Loucy (cell line): ENCODE results near the gene MUC5AC.

Experiments used
- H2AFZ ChIP-seq: fragments of 200-600 bp; sonication (generic); 2 replicates; pipeline ENCODE4 v1.6.0; 2016; ENCODE audit warnings: antibody characterized with exemption, mild to moderate bottlenecking, low read length, moderate library complexity
- H3F3A ChIP-seq: fragments of 200-600 bp; 2 replicates; pipeline ENCODE4 v1.6.0; 2016; ENCODE audit warnings: antibody characterized with exemption, low read depth, mild to moderate bottlenecking
- H3K27me3 ChIP-seq: fragments of 200-600 bp; sonication (generic); 2 replicates; pipeline ENCODE4 v1.6.1; 2014; ENCODE audit warnings: low read length, mild to moderate bottlenecking; ENCODE audit not compliant: insufficient read depth, poor library complexity, severe bottlenecking
- H3K36me3 ChIP-seq: fragments of 200-600 bp; sonication (generic); 2 replicates; pipeline ENCODE4 v1.6.1; 2016; ENCODE audit warnings: low read length; ENCODE audit not compliant: insufficient read depth
- H3K4me1 ChIP-seq: fragments of 200-600 bp; sonication (generic); 2 replicates; pipeline ENCODE4 v1.5.1; 2014; ENCODE audit warnings: low read length, mild to moderate bottlenecking; ENCODE audit not compliant: insufficient read depth, poor library complexity, severe bottlenecking
- H3K4me2 ChIP-seq: fragments of 200-600 bp; sonication (generic); 2 replicates; pipeline ENCODE4 v1.6.0; 2014; ENCODE audit warnings: antibody characterized with exemption, low read length, low read depth, mild to moderate bottlenecking; ENCODE audit not compliant: poor library complexity, severe bottlenecking
- H3K4me3 ChIP-seq: fragments of 200-600 bp; sonication (generic); 2 replicates; pipeline ENCODE4 v1.5.1; 2014; ENCODE audit warnings: low read length, mild to moderate bottlenecking, mixed read lengths; ENCODE audit not compliant: poor library complexity, severe bottlenecking
- H3K79me2 ChIP-seq: fragments of 200-600 bp; sonication (generic); 2 replicates; pipeline ENCODE4 v1.6.1; 2014; ENCODE audit warnings: low read length; ENCODE audit not compliant: insufficient read depth
- H3K9ac ChIP-seq: fragments of 200-600 bp; sonication (generic); 2 replicates; pipeline ENCODE4 v1.6.0; 2014; ENCODE audit warnings: mild to moderate bottlenecking, low read depth, low read length, moderate library complexity; ENCODE audit not compliant: poor library complexity, severe bottlenecking
- H3K9me2 ChIP-seq: fragments of 200-600 bp; sonication (generic); replicated peaks from 2 replicates; pipeline ENCODE4 v1.6.1; 2016; ENCODE audit warnings: low read depth, low read length, mixed read lengths
- H3K9me3 ChIP-seq: fragments of 200-600 bp; sonication (generic); 2 replicates; pipeline ENCODE4 v1.6.1; 2014; ENCODE audit warnings: mild to moderate bottlenecking, antibody characterized with exemption, low read length, low read depth; ENCODE audit not compliant: insufficient read depth
- H4K20me1 ChIP-seq: fragments of 200-600 bp; sonication (generic); 2 replicates; pipeline ENCODE4 v1.6.0; 2014; ENCODE audit warnings: antibody characterized with exemption, low read length, mild to moderate bottlenecking; ENCODE audit not compliant: insufficient read depth, poor library complexity, severe bottlenecking
- EZH2phosphoT487 ChIP-seq: fragments of 200-600 bp; IDR thresholded peaks from 2 replicates; pipeline ENCODE4 v1.6.1; 2018; ENCODE audit warnings: antibody characterized with exemption, mild to moderate bottlenecking, moderate library complexity, borderline replicate concordance
- TF ChIP-seq, protein P1 (sequence below): fragments of 200-600 bp; sonication (generic); conservative IDR thresholded peaks from 2 replicates; pipeline ENCODE4 v1.5.1; 2014; ENCODE audit warnings: mild to moderate bottlenecking, antibody characterized with exemption, low read length

Gene MUC5AC

DNA sequence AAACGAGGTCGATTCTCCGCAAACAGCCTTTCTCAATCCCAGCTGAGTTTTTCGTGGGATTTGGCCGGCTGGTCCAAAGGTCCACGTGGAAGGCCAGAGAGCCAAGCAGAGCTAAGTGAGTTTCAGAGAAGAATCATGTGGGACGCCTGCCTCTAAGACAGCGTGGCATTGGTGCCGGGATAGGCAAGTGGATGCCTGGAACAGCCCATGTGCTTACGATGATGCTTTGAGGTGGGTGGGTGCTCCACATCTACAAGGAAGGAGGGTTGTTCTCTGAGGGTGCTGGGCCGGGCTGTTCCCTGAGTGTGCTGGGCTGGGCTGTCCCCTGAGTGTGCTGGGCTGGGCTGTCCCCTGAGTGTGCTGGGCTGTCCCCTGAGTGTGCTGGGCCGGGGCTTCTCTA, 41.6 kb upstream of the MUC5AC start:
- H2AFZ ChIP-seq: no peak overlapping the region

DNA sequence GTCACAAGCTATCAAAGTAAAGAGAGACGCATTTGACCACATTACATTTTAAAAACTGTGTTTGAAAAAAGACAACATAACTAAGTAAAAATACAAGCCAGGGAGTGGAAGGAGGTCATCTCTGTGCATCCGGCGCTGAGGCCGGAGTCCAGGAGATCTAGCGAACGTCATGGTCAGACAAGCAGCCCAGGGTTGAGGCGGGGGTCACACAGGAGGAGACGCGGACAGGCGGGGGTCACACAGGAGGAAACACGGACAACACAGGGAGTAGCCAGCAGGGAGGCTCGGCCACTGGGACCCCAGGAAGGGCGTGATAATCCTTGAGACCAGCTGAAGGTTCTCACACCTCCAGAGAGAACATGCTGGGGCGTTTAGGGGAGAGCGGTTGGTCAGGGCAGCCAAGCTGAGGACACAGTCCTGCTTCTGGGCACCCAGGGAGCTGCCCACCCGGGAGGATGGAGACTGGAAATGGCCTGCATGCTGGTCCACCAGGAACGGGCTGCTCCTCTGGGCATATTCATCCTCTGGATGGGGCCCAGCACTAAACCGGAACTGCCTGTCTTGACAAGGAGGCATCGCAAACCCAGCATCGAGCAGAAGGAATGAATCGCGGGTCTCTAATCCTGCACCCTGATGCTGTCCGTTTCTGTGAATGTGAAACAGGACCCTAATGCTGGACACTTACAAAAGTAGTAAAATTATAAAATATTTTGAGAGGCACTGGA, 40.9 kb upstream of the MUC5AC start:
- Histone ChIP-seq H3K9me2 (no peaks in the 10 kb centered on the region), H4K20me1 (no peaks in the 10 kb centered on the region), H3K4me1 (no peaks in the 10 kb centered on the region), H3K36me3 (no peaks in the 10 kb centered on the region), H3K9me3 (peaks cover 5% of the 10 kb centered on the region; the same call in 1 of the 2 replicates), H3K9ac (no peak overlapping the region), H3K4me3 (no peak overlapping the region), H3K27me3 (no peaks in the 10 kb centered on the region), H3F3A (no peaks in the 10 kb centered on the region), H3K79me2 (no peaks in the 10 kb centered on the region), H3K4me2 (no peak overlapping the region), H2AFZ (no peak overlapping the region)
- TF ChIP-seq EZH2phosphoT487: no peak
- TF ChIP-seq, protein P1, sequence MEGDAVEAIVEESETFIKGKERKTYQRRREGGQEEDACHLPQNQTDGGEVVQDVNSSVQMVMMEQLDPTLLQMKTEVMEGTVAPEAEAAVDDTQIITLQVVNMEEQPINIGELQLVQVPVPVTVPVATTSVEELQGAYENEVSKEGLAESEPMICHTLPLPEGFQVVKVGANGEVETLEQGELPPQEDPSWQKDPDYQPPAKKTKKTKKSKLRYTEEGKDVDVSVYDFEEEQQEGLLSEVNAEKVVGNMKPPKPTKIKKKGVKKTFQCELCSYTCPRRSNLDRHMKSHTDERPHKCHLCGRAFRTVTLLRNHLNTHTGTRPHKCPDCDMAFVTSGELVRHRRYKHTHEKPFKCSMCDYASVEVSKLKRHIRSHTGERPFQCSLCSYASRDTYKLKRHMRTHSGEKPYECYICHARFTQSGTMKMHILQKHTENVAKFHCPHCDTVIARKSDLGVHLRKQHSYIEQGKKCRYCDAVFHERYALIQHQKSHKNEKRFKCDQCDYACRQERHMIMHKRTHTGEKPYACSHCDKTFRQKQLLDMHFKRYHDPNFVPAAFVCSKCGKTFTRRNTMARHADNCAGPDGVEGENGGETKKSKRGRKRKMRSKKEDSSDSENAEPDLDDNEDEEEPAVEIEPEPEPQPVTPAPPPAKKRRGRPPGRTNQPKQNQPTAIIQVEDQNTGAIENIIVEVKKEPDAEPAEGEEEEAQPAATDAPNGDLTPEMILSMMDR: no peak

More for the DNA sequence above, 41.6 kb upstream of the MUC5AC start:
- Histone ChIP-seq H3K9me2 (no peaks in the 10 kb centered on the region), H3K27me3 (no peaks in the 10 kb centered on the region), H3F3A (no peaks in the 10 kb centered on the region), H3K4me2 (no peak overlapping the region), H3K79me2 (no peaks in the 10 kb centered on the region), H3K4me1 (no peaks in the 10 kb centered on the region), H3K4me3 (no peak overlapping the region), H3K36me3 (no peaks in the 10 kb centered on the region), H3K9me3 (no peaks in the 10 kb centered on the region; the same call in 1 of the 2 replicates), H3K9ac (no peak overlapping the region), H4K20me1 (no peaks in the 10 kb centered on the region)
- TF ChIP-seq, protein P1: no peak

DNA sequence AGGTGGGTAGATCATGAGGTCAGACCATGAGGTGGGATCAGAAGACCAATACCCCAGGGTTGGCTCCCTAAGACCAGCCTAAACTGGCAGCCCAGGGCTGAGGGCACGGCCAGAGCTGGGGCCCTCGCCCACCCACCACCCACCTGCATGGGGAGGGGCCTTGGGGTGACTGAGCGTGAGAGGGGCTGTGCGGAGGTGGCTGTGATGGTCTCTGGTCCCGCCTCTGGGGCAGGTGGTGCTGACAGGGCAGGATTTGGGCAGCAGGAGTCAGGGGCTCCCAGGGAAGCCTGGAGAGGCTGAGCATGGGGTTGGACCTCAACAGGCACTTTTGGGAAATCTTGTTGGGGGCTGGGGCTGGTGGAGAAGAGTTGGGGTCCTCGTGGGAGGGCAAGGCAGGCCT, 39.8 kb upstream of the MUC5AC start:
- Histone ChIP-seq H4K20me1 (no peaks in the 10 kb centered on the region), H3K9me2 (no peaks in the 10 kb centered on the region), H3K9ac (no peak overlapping the region), H2AFZ (no peak overlapping the region), H3K4me1 (no peaks in the 10 kb centered on the region), H3K4me3 (no peak overlapping the region), H3K4me2 (no peak overlapping the region), H3K27me3 (no peaks in the 10 kb centered on the region), H3K9me3 (peaks cover 5% of the 10 kb centered on the region; the same call in 1 of the 2 replicates), H3F3A (no peaks in the 10 kb centered on the region), H3K36me3 (no peaks in the 10 kb centered on the region), H3K79me2 (no peaks in the 10 kb centered on the region)
- no peak for TF ChIP-seq EZH2phosphoT487
- TF ChIP-seq, protein P1: no peak
